Measurements from ENCODE around the gene MACROD2.

GRCh38 chr20:14432085-14432484, 436.8 kb downstream of the MACROD2 start:
- TF ChIP-seq SUZ12 (IDR thresholded peaks at IDR 0.05; ENCODE audit: extremely low read depth, insufficient read depth, insufficient read length): no peak
- no peak for TF ChIP-seq YY1 (IDR thresholded peaks at IDR 0.05; ENCODE audit: insufficient read depth, insufficient read length)
- no peak for TF ChIP-seq ZNF274 (IDR thresholded peaks at IDR 0.05; ENCODE audit: low read depth, low read length)
